SW 1271 (cell line): ENCODE data around the gene GTF3C4.

ENCODE experiments used
- DNase-seq, 2 experiments: peaks; one replicate each; lab custom pipeline; 2025; lab: John Stamatoyannopoulos, UW

GTF3C4 gene

GRCh38 chr9:132732326-132733259 is 62.3 kb downstream of the GTF3C4 start:
- no peak for DNase-seq

GRCh38 chr9:132733260-132733815 is 63.1 kb downstream of the GTF3C4 start:
- no peak for DNase-seq

- no peak for DNase-seq
Observed at GRCh38 chr9:132739710-132740310, 69.5 kb downstream of the GTF3C4 start.

- DNase-seq = no peak
Observed at GRCh38 chr9:132740526-132741309, 70.5 kb downstream of the GTF3C4 start.

GRCh38 chr9:132742821-132743311 is 72.6 kb downstream of the GTF3C4 start:
- no peak for DNase-seq

GRCh38 chr9:132743931-132744479 is 73.7 kb downstream of the GTF3C4 start:
- DNase-seq = no peak
